GM21576 (cell line): ENCODE measurements around the gene SOAT2.

ENCODE experiments used
- ATAC-seq: cut with Tn5 transposase; IDR thresholded peaks from one replicate; pipeline ENCODE4 v1.9.1; 2021; ENCODE audit warnings: mild to moderate bottlenecking, moderate library complexity; ENCODE audit not compliant: unreplicated experiment

Gene SOAT2

GRCh38 chr12:53102883-53103807 lies at the start of gene SOAT2:
Gene SOAT2 (plus strand): TSS chr12:53103486. CDS start chr12:53103578, 92 bp downstream.
- no peak for ATAC-seq

- peak; percentile 91 for ATAC-seq
Observed at GRCh38 chr12:53054112-53054878, 49.0 kb upstream of the SOAT2 start.

- ATAC-seq, result no peak
Observed at GRCh38 chr12:53055471-53056266, 47.6 kb upstream of the SOAT2 start.

- no peak for ATAC-seq
Observed at GRCh38 chr12:53056296-53056695, 47.0 kb upstream of the SOAT2 start.

GRCh38 chr12:53056901-53057300 lies 46.4 kb upstream of the SOAT2 start:
- ATAC-seq, result no peak

- ATAC-seq, result no peak
Observed at GRCh38 chr12:53057816-53058500, 45.3 kb upstream of the SOAT2 start.

- no peak for ATAC-seq
Observed at GRCh38 chr12:53058674-53059433, 44.4 kb upstream of the SOAT2 start.

- no peak for ATAC-seq
Observed at GRCh38 chr12:53059434-53060063, 43.7 kb upstream of the SOAT2 start.

- no peak for ATAC-seq
Observed at GRCh38 chr12:53060064-53060720, 43.1 kb upstream of the SOAT2 start.

- ATAC-seq, result no peak
Observed at GRCh38 chr12:53060721-53061276, 42.5 kb upstream of the SOAT2 start.

GRCh38 chr12:53061404-53062010 lies 41.8 kb upstream of the SOAT2 start:
- ATAC-seq, result no peak

GRCh38 chr12:53062011-53062961 lies 41.0 kb upstream of the SOAT2 start:
- no peak for ATAC-seq

- ATAC-seq, result no peak
Observed at GRCh38 chr12:53062977-53063707, 40.1 kb upstream of the SOAT2 start.

GRCh38 chr12:53063708-53064612 lies 39.3 kb upstream of the SOAT2 start:
- ATAC-seq, result no peak
